Aorta (tissue), 5 donors: ENCODE data around the gene LRFN4. TPM values are rescaled to one million over a fixed set of nuclear protein-coding genes. Genes with fewer than 3 reads are reported as not detected.

Experiments used
- ATAC-seq: fragments of 200-7000 bp; cut with Tn5 transposase; one replicate; pipeline ENCODE4 v1.9.1; 2022; ENCODE audit warnings: moderate library complexity; ENCODE audit not compliant: low FRiP score
- DNase-seq, 2 donors: peaks; one replicate each; pipeline ENCODE4 v3.0.0-alpha.2; 2020
- H3K27ac ChIP-seq, 2 donors: one replicate each; pipeline ENCODE4 v1.5.1; 2013; ENCODE audit warnings: low read length in 2 of 2, mild to moderate bottlenecking in 2 of 2, moderate library complexity in 2 of 2, control low read depth in 1 of 2, inconsistent platforms in 1 of 2, low read depth in 1 of 2
- H3K27me3 ChIP-seq, 2 donors: one replicate each; pipeline ENCODE4 v1.6.1; 2013; ENCODE audit warnings: control low read depth in 1 of 2, low read length in 1 of 2, mild to moderate bottlenecking in 1 of 2, moderate library complexity in 1 of 2; ENCODE audit not compliant: insufficient read depth in 2 of 2, control insufficient read depth in 1 of 2
- H3K36me3 ChIP-seq, 2 donors: one replicate each; pipeline ENCODE4 v1.6.1; 2013; ENCODE audit warnings: control low read depth in 1 of 2, low read length in 1 of 2, mild to moderate bottlenecking in 1 of 2; ENCODE audit not compliant: insufficient read depth in 2 of 2, control insufficient read depth in 1 of 2
- H3K4me1 ChIP-seq, 2 donors: one replicate each; pipeline ENCODE4 v1.6.1; 2013; ENCODE audit warnings: low read length in 2 of 2, control low read depth in 1 of 2, mild to moderate bottlenecking in 1 of 2, moderate library complexity in 1 of 2; ENCODE audit not compliant: insufficient read depth in 2 of 2, control insufficient read depth in 1 of 2
- H3K4me3 ChIP-seq, 2 donors: one replicate each; pipeline ENCODE4 v1.5.1; 2013; ENCODE audit warnings: low read length in 2 of 2, control low read depth in 1 of 2, mild to moderate bottlenecking in 1 of 2
- H3K9me3 ChIP-seq: one replicate; pipeline ENCODE4 v1.6.1; 2013; ENCODE audit warnings: mild to moderate bottlenecking, low read length; ENCODE audit not compliant: control insufficient read depth
- WGBS, 2 donors: extraction: QIAGEN DNeasy Blood & Tissue Kit; methylation state at CpG; one replicate each; pipeline ENCODE4 v1.1.7; 2013; 5-methylcytosine and 5-hydroxymethylcytosine counted together
- intact Hi-C, 2 donors: fragments of 100-400 bp; cut with DNase I; formaldehyde crosslinking; loops; one replicate each; pipeline versions ENCODE4 v1.14.2 to v1.15.0; 2022
- polyA plus RNA-seq, 2 donors: library from polyadenylated mRNA; stranded (reverse); fragments of 200-250 nt; gene quantifications; one replicate each; pipeline ENCODE4 v1.2.3, GENCODE V29; 2013
- total RNA-seq, 2 donors: library from RNA; stranded (reverse); fragmentation: NEBNext Ultra II Directional; extraction: Animal tissue kit (Norgen Biotek cat#: 25700); gene quantifications; one replicate each; pipeline ENCODE4 v1.2.1, GENCODE V29; 2021
- donor health status: healthy with polysubstance abuse.
- donor health status: Bipolar disorder and iron deficiency.
- donor health status: DM: no; HTN: no; CAD: no.
- donor health status: DM: no; HTN: no; CAD: no.
- donor health status: DM: yes; HTN: yes; CAD: no.

Gene LRFN4
- total and polyA plus RNA-seq, 4 donors = 4.4 to 13.8 (median 9.8) TPM

DNA sequence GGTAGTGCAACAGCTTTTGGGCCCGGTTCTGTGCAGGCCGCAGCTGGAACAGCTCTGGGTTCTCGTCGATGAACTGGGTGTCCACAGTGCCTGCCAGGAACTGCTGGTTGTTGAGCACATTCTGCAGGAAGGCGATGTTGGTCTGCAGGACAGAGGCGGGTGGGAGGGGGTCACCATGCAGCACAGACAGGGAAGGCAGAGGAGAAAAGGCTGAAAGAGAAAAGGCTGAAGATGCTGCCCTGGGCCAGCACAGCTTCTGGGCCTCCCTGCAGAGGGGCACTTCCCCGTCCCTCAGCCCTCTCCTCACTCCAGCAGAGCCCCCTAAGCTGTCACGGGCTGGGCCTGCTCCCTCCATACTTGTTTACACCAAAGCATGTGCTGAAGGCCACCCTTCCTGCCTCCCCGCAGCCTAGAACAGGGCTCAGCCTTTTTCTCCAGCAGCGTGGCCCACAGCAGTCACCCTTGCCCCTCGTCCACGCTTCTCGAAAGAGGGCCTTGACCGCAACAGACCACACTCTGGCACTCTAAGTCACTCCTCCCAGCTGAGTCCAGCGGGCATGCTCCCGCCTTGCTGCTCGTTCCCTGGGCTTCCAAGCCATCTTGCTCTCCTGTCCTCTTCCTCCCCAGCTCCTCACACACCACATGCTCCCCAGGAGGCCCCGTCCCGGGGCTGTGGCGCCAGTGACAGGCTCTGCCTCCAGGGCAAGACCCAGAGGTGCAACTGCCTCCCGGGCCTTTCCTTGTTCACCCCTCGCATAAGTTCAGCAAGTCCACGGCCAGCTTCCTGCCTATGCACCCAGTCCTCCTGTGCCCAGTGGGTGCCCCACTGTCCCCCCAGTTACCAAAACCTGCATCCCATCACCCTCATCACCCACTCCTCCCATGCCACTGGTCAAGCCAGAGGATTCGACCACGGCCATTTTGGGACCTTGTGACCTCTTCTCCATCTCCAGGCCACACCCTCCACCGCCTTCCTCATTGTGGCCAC, 3.3 kb upstream of the LRFN4 start:
- peak; percentile 47 to 67 for DNase-seq

DNA sequence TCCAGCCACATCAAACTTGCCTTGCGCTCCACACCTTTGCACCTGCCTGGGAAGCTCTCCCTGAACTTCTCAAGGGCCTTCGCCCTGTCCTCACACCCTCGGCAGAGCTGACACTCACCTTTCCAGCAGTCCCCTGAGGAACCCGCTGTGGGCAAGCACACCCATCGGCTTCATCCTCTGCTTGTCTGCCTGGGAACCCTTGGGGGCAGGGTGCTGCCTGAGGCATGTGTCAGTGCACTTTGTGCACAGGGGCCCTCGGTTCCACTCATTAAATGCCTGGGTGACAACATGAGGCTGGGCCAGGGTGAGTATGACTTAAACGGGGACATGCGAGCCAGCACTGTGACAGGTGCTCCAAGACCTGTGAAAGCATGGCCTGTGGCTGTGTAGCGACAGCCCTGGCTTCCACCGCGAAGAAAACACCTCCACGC, 2.6 kb upstream of the LRFN4 start:
- intact Hi-C loops = no loop called here
- peak in 1 of 2 donors; percentile 32 for DNase-seq
- no peaks in the 10 kb centered on the region for H3K27me3 ChIP-seq
- no peak overlapping the region for H3K4me3 ChIP-seq
- ATAC-seq = no peak
- H3K4me1 ChIP-seq = no peaks in the 10 kb centered on the region
- no peaks in the 10 kb centered on the region for H3K36me3 ChIP-seq
- 89 to 93% methylated on average over 12 of the region's 12 CpGs for WGBS, 2 donors
- H3K27ac ChIP-seq = no peak overlapping the region
- H3K9me3 ChIP-seq = no peaks in the 10 kb centered on the region

More for the DNA sequence above, 3.3 kb upstream of the LRFN4 start:
- no peak for ATAC-seq
- intact Hi-C loops = no loop called here
- H3K27me3 ChIP-seq = no peaks in the 10 kb centered on the region
- H3K9me3 ChIP-seq = no peaks in the 10 kb centered on the region
- H3K27ac ChIP-seq = no peak overlapping the region
- H3K4me1 ChIP-seq = no peaks in the 10 kb centered on the region
- no peak overlapping the region for H3K4me3 ChIP-seq
- H3K36me3 ChIP-seq = no peaks in the 10 kb centered on the region
- 92 to 93% methylated on average over 25 to 26 of the region's 26 CpGs for whole genome bisulfite sequencing, 2 donors

DNA sequence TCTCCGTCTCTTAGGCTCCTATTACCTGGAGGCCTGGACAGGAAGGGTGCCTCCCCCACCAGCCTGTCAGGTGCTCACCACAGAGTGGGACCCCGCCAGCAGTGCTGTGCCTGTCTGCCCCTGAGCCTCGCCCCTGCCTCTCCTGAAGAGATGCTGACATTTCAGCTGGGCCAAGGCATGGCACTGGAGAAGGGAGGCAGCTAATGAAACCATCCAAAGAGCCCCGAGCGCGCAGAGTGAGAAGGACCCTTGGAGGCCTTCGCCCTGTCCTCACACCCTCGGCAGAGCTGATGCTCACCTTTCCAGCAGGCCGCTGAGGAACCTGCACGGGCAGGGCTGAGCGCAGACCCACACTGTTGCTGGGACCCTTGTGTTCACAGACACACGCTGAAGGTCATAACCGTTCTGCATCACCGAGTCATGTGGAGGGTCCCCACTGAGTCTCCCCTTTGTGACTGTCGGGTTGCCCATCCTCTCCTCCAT, 2.1 kb upstream of the LRFN4 start:
- DNase-seq = peak; percentile 46 to 69
- intact Hi-C loops = no loop called here
- Histone ChIP-seq H3K4me3 (no peak overlapping the region), H3K36me3 (no peaks in the 10 kb centered on the region), H3K27ac (no peak overlapping the region), H3K4me1 (no peaks in the 10 kb centered on the region), H3K27me3 (no peaks in the 10 kb centered on the region), H3K9me3 (no peaks in the 10 kb centered on the region)
- 96 to 98% methylated on average over 15 of the region's 15 CpGs for WGBS, 2 donors
- no peak for ATAC-seq

DNA sequence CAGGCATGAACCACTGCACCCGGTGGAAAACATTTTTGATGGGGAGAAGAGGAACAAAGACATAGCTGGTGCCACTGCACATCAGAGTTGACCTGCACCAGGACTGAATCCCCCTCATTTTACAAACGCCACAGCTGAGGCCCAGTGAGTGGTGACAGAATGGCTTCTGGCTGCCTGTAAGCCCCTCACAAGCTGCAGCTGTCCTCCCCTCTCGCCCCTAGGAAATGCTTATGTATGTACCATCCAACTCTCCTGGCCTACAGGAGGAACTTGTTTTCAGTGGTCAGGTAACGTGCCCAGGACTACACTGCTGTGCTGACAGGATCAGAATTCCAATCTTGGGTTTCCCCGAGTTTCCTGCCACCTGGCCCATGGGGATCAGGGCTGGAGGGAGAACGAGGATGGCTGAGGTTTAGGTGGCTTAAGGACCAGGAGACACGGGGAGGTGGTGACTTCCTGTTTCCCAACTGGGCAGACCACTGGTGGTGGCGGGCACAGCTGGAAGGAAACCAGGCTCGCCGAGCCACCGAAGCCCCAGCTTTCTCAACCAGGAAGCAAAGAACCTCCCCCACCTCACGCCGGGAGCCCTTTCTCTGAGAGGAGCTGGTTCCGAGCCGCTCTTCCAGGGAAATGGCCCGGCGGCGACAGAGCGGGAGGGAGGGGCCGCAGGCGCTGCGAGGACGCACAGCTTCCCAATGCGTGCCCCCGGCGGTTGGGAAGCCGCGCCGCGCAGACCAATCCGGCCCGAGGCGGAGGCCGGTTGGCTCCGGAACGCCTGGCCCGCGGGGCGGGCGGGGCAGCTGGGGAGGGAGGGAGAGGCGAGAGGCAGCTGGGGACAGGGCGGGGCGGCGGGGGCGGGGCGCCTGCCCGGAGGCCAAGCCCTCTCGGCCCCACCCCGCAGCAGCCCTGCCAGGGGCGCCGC, 1.0 kb upstream of the LRFN4 start:
- Histone ChIP-seq H3K9me3 (no peaks in the 10 kb centered on the region), H3K27me3 (no peaks in the 10 kb centered on the region), H3K4me3 (peak overlapping the region; percentile 42 to 61), H3K4me1 (no peaks in the 10 kb centered on the region), H3K36me3 (no peaks in the 10 kb centered on the region), H3K27ac (peak overlapping the region in 1 of 2 donors; percentile 80)
- peak; percentile 97 to 98 for DNase-seq
- intact Hi-C loops = no loop called here
- ATAC-seq = peak; percentile 93
- 3 to 9% methylated on average over 34 to 51 of the region's 51 CpGs for WGBS, 2 donors

DNA sequence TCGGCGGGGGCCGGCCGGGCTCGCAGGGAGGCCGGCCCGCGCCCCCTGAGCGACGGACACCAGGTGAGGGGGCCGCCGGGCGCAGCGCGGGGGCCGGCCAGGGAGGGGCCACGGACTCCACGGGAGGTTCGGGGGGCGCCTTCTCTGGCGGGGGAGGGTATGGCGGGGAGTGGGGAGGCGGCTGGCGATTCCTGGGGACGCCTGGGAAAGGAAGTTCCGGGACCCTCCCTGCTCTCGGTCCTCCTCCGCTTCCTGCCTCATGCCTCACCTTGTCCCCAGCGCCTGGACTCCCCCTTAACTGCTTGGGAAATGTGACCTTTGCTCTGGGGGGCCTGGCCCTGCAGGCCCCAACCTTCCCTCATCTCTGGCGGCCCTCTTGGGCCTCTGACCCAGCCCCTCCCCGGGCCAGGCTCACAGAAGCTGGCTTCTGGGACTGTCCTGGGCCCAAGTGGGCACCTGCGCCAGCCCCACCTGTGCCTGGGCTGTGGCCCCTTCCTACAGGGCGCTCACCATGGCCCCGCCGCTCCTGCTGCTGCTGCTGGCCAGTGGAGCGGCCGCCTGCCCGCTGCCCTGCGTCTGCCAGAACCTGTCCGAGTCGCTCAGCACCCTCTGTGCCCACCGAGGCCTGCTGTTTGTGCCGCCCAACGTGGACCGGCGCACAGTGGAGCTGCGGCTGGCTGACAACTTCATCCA, 516 bp downstream of the LRFN4 start:
- WGBS, 2 donors = 47 to 72% methylated on average over 24 to 47 of the region's 47 CpGs
- no peak overlapping the region for H3K27ac ChIP-seq
- intact Hi-C loops = no loop called here
- no peaks in the 10 kb centered on the region for H3K9me3 ChIP-seq
- H3K4me3 ChIP-seq = peak overlapping the region; percentile 42 to 61
- H3K4me1 ChIP-seq = no peaks in the 10 kb centered on the region
- DNase-seq (no peak), ATAC-seq (no peak)
- no peaks in the 10 kb centered on the region for H3K27me3 ChIP-seq
- H3K36me3 ChIP-seq = no peaks in the 10 kb centered on the region

DNA sequence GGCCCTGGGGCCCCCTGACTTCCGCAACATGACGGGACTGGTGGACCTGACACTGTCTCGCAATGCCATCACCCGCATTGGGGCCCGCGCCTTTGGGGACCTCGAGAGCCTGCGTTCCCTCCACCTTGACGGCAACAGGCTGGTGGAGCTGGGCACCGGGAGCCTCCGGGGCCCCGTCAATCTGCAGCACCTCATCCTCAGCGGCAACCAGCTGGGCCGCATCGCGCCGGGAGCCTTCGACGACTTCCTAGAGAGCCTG, 992 bp downstream of the LRFN4 start:
- Histone ChIP-seq H3K27ac (no peak overlapping the region), H3K4me3 (no peak overlapping the region)
- intact Hi-C loops = no loop called here

DNA sequence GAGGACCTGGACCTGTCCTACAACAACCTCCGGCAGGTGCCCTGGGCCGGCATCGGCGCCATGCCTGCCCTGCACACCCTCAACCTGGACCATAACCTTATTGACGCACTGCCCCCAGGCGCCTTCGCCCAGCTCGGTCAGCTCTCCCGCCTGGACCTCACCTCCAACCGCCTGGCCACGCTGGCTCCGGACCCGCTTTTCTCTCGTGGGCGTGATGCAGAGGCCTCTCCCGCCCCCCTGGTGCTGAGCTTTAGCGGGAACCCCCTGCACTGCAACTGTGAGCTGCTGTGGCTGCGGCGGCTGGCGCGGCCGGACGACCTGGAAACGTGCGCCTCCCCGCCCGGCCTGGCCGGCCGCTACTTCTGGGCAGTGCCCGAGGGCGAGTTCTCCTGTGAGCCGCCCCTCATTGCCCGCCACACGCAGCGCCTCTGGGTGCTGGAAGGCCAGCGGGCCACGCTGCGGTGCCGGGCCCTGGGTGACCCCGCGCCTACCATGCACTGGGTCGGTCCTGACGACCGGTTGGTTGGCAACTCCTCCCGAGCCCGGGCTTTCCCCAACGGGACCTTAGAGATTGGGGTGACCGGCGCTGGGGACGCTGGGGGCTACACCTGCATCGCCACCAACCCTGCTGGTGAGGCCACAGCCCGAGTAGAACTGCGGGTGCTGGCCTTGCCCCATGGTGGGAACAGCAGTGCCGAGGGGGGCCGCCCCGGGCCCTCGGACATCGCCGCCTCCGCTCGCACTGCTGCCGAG, 1.5 kb downstream of the LRFN4 start:
- WGBS, 2 donors = 96 to 97% methylated on average over 62 of the region's 62 CpGs
- H3K4me3 ChIP-seq = no peak overlapping the region
- no peaks in the 10 kb centered on the region for H3K36me3 ChIP-seq

More for the DNA sequence above, 992 bp downstream of the LRFN4 start:
- H3K27me3 ChIP-seq = no peaks in the 10 kb centered on the region
- 97% methylated on average over 19 of the region's 19 CpGs for WGBS, 2 donors
- H3K4me1 ChIP-seq = no peaks in the 10 kb centered on the region
- no peaks in the 10 kb centered on the region for H3K36me3 ChIP-seq
- ATAC-seq (no peak), DNase-seq (no peak)
- no peaks in the 10 kb centered on the region for H3K9me3 ChIP-seq

More for the DNA sequence above, 1.5 kb downstream of the LRFN4 start:
- DNase-seq (no peak), ATAC-seq (no peak)
- intact Hi-C loops = no loop called here
- Histone ChIP-seq H3K4me1 (no peaks in the 10 kb centered on the region), H3K27me3 (no peaks in the 10 kb centered on the region), H3K27ac (no peak overlapping the region), H3K9me3 (no peaks in the 10 kb centered on the region)
